ENCODE measurements around the gene HOXB6. TPM values are rescaled to one million over a fixed set of nuclear protein-coding genes. Genes with fewer than 3 reads are reported as not detected.

The HOXB6 gene
- total RNA-seq, 1 donor from 2014 or later = 11.5 TPM

DNA sequence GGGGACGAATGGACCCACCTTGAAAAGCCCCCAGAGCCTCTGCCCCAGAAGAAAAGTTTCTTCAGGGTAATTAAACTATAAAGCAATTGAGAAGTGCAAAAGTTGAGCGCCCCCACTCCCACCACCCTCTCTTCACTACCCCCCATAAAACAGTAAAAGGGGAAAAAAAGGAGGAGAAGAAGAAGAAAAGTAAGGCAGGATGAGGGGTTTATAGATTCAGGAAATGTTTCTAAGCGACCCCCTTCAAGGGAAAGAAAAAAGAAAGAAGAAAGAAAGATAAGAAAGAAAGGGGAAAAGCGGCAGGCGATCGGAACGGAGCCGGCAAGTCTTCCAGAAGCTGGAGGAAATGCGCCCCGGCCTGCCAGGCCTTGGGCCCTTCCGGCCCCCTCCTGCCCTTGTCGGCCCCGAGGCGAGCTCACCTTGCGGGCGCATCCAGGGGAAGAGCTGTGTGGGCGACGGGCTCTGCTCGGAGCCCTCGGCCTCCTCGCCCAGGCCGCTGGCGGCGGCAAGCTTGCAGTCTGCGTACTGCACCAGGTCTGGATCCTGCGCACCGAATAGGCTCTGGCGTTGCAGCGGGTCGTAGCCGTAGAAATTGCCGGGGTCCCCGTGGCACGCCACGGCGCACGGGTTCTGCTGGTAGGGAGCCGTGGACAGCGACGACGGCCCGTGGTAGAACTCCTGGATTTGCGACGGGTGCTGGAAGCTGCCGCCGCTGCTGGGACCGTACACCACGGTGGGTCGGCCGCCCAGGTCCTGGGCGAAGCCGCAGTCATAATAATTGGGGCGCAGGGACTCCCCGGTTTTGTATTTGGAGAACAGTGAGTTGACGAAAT lies 9.3 kb upstream of the HOXB6 start:
- Mint-ChIP-seq H3K36me3 (ENCODE audit: low read depth) (peaks cover 13% of the 10 kb centered on the region), H3K9me3 (no peaks in the 10 kb centered on the region), H3K27ac (ENCODE audit: unreplicated experiment) (peak overlapping the region; percentile 86), H3K27me3 (ENCODE audit: low read depth) (peaks cover 100% of the 10 kb centered on the region), H3K4me3 (peak overlapping the region; percentile 88), H3K4me1 (peaks cover 24% of the 10 kb centered on the region)
- no peak for DNase-seq (ENCODE audit: low read depth, low spot score)
- TF ChIP-seq, protein P1, sequence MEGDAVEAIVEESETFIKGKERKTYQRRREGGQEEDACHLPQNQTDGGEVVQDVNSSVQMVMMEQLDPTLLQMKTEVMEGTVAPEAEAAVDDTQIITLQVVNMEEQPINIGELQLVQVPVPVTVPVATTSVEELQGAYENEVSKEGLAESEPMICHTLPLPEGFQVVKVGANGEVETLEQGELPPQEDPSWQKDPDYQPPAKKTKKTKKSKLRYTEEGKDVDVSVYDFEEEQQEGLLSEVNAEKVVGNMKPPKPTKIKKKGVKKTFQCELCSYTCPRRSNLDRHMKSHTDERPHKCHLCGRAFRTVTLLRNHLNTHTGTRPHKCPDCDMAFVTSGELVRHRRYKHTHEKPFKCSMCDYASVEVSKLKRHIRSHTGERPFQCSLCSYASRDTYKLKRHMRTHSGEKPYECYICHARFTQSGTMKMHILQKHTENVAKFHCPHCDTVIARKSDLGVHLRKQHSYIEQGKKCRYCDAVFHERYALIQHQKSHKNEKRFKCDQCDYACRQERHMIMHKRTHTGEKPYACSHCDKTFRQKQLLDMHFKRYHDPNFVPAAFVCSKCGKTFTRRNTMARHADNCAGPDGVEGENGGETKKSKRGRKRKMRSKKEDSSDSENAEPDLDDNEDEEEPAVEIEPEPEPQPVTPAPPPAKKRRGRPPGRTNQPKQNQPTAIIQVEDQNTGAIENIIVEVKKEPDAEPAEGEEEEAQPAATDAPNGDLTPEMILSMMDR (conservative IDR thresholded peaks at IDR 0.05) = no peak

DNA sequence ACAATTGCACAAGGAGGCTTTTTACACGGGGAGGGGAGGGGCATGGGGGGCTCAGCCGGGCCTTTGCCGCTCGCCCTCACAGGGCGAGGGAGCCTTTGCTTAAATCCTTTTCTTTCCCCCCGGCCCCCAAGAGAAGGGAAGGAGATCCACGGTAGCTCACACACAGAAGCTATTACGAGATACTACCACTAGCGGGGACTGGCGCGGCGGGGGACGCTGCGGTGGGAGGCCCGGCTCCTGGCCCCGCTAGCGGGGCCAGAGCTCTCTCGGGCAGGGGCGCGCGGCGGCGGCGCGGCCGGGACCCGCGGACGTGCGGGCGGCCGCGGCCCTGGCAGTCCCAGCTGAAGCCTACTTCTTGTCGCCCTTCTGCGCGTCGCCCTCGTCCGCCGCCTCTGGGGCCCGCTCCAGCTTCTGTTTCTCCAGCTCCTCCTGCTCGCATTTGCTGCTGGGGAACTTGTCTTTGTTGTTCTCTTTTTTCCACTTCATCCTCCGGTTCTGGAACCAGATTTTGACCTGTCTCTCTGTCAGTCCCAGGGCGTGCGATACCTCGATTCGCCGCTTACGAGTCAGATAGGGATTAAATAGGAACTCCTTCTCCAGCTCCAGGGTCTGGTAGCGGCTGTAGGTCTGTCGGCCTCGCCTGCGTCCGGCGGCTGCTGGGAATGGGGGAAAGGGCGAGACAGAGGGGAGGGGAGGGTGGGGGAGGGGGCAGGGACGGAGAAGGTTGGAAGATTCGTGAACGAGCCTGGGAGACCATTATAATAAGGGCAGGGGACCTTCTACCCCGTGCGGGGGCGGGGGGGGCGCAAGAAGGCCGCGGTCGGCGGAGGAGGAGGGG lies 8.3 kb upstream of the HOXB6 start:
- Mint-ChIP-seq H3K4me3 (peak overlapping the region; percentile 91), H3K9me3 (no peaks in the 10 kb centered on the region), H3K4me1 (peaks cover 21% of the 10 kb centered on the region), H3K36me3 (ENCODE audit: low read depth) (peaks cover 9% of the 10 kb centered on the region), H3K27ac (ENCODE audit: unreplicated experiment) (peak overlapping the region; percentile 96), H3K27me3 (ENCODE audit: low read depth) (peaks cover 100% of the 10 kb centered on the region)
- DNase-seq (ENCODE audit: low read depth, low spot score) = no peak
- TF ChIP-seq, protein P1 (conservative IDR thresholded peaks at IDR 0.05) = peak; percentile 47

DNA sequence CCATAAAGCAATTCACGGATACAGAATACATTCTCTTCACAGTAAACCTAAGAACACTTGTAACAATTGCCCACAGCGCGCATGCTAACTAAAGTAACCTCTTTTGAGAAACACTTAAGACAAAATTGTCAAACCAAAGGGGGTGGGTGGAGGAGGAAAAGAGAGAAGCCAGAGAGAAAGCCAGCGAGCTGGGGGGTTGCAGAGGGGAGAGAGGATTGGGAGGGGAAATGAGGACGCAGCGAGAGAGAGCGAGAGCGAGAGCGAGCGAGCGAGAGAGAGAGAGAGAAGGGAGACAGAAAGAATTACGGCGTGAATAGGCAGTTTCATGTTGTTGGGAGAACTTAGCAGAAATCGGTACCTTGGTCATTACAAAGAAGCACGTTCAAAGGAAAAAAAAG lies 7.7 kb upstream of the HOXB6 start:
- Mint-ChIP-seq H3K27me3 (ENCODE audit: low read depth) (peaks cover 100% of the 10 kb centered on the region), H3K9me3 (no peaks in the 10 kb centered on the region), H3K4me1 (peaks cover 21% of the 10 kb centered on the region), H3K27ac (ENCODE audit: unreplicated experiment) (peak overlapping the region; percentile 96), H3K36me3 (ENCODE audit: low read depth) (peaks cover 12% of the 10 kb centered on the region), H3K4me3 (peak overlapping the region; percentile 91)
- DNase-seq (ENCODE audit: low read depth, low spot score) = no peak
- TF ChIP-seq, protein P1 (conservative IDR thresholded peaks at IDR 0.05) = no peak

DNA sequence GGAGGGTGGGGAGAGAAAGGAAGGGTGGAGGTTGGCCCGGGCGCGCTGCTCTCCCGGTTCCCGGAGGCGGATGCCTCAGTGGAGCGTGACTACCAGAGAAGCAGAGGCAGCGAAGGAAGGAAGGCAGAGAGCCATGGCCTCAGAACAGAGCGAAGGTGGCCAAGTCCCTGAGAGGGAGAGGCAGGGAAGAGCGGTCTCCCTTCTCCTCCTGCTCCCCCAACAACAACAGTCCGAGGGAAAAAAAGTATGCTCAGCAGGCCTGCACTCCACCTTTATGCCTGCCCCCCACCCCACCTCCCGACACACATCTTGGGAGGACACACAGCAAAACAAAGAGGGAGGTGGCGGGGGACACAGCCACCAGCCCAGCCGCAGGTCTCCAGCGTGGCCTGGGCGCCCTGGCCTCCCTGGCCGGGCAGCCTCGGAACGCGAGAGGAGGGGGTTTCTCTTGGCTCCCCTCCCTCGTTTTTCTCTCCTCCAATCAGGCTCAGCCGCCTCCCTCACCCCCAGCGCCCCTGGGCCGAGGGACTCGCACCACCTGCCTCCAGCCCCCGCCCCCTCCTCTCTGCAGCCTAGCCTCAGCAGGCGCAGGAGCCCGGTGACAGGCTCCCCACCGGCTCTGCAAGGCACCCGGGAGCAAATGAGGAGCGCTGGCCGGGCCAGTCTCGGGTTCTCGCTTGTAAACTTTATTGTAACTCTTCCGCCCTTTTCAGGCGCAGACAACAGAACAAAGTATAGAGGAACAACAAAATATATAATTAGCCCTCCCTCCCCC lies 7.1 kb upstream of the HOXB6 start:
- Mint-ChIP-seq H3K9me3 (no peaks in the 10 kb centered on the region), H3K4me1 (peaks cover 23% of the 10 kb centered on the region), H3K36me3 (ENCODE audit: low read depth) (peaks cover 13% of the 10 kb centered on the region), H3K27ac (ENCODE audit: unreplicated experiment) (no peak overlapping the region), H3K27me3 (ENCODE audit: low read depth) (peaks cover 100% of the 10 kb centered on the region), H3K4me3 (peak overlapping the region; percentile 91)
- TF ChIP-seq, protein P1 (conservative IDR thresholded peaks at IDR 0.05) = no peak
- DNase-seq (ENCODE audit: low read depth, low spot score) = no peak

DNA sequence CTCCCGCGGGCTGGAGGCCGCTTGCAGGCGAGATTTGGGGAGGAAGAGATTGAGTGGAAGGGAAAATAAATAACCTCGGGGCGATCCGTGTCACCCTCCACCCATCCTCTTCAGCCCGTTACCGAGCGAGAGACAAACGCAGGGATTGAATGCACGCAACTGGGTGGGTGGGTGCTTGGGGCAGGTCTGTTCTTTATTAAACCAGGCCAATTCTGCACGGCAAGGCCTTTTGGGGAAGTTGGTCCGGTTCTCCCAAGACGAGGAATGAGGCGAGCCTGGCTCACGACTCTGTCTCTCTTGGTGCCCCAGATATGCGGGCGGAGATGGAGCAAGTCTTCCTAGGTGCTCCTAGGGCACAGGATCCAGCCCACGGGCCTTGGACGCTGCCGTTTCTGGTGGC lies 6.4 kb upstream of the HOXB6 start:
- Mint-ChIP-seq H3K9me3 (no peaks in the 10 kb centered on the region), H3K36me3 (ENCODE audit: low read depth) (peaks cover 17% of the 10 kb centered on the region), H3K27me3 (ENCODE audit: low read depth) (peaks cover 100% of the 10 kb centered on the region), H3K4me1 (peaks cover 28% of the 10 kb centered on the region), H3K27ac (ENCODE audit: unreplicated experiment) (peak overlapping the region; percentile 53), H3K4me3 (peak overlapping the region; percentile 91)
- TF ChIP-seq, protein P1 (conservative IDR thresholded peaks at IDR 0.05) = no peak
- no peak for DNase-seq (ENCODE audit: low read depth, low spot score)
